K562 treated with DMSO at 1 percent for 4 hours (cell line): ENCODE measurements around the gene GLIS1. TPM values are rescaled to one million over a fixed set of nuclear protein-coding genes. Genes with fewer than 3 reads are reported as not detected.

Source experiments
- total RNA-seq: library from RNA; unstranded; fragments of 300-600 nt; gene quantifications from 2 replicates; pipeline ENCODE4 v1.2.3, GENCODE V29; 2022; ENCODE audit not compliant: insufficient read depth

GLIS1 gene
- total RNA-seq = 0.59 TPM in 1 of 2 replicates, not detected in the other

GRCh38 chr1:53739109-53739681, at the start of gene GLIS1:
Gene GLIS1, minus strand, starts transcription at chr1:53739164. Its CDS starts 1,100 bp downstream, at chr1:53738064.

GRCh38 chr1:53459321-53460175, 279.4 kb downstream of the GLIS1 start, which contains the start of gene DMRTB1:
Gene DMRTB1, plus strand, starts transcription at chr1:53459399. Its CDS starts 55 bp downstream, at chr1:53459454.

Other genes with a start within 250 kb of the GLIS1 start
- gene NDC1, start 99.1 kb upstream of the GLIS1 start, total RNA-seq = 16.3 and 26.2 TPM in 2 replicates
- 25.6 and 26.1 TPM in 2 replicates for gene YIPF1, start 150.6 kb upstream of the GLIS1 start, total RNA-seq
- 0.40 TPM in 1 of 2 replicates, not detected in the other for gene DIO1, start 155.0 kb upstream of the GLIS1 start, total RNA-seq
- gene IFT25, start 206.5 kb upstream of the GLIS1 start, total RNA-seq = 45.0 and 48.8 TPM in 2 replicates
- gene LRRC42, start 207.2 kb upstream of the GLIS1 start, total RNA-seq = 23.8 and 30.4 TPM in 2 replicates